Liver (tissue), 9 donors: ENCODE data around the gene CCDC182. TPM values are rescaled to one million over a fixed set of nuclear protein-coding genes. Genes with fewer than 3 reads are reported as not detected.
A peak's percentile ranks its signal among the peaks of the same experiment; 100 is the strongest.

Source experiments
- DNase-seq: peaks from one replicate; pipeline ENCODE4 v3.0.0-alpha.2; 2017; ENCODE audit warnings: low spot score
- H3K27ac ChIP-seq, 2 donors: one replicate each; pipeline ENCODE4 v1.7.0; 2013; ENCODE audit warnings: inconsistent platforms in 2 of 2, low read length in 2 of 2, control low read depth in 1 of 2, low read depth in 1 of 2, mild to moderate bottlenecking in 1 of 2
- H3K27me3 ChIP-seq, 4 donors: one replicate each; pipeline versions ENCODE4 v1.6.1 to v1.7.0; 2013; ENCODE audit warnings: low read length in 3 of 4, inconsistent platforms in 1 of 4, mild to moderate bottlenecking in 1 of 4, moderate library complexity in 1 of 4; ENCODE audit not compliant: control insufficient read depth in 4 of 4, insufficient read depth in 4 of 4
- H3K36me3 ChIP-seq, 4 donors: one replicate each; pipeline versions ENCODE4 v1.6.1 to v1.7.0; 2013; ENCODE audit warnings: low read length in 3 of 4, mild to moderate bottlenecking in 3 of 4, low read depth in 1 of 4, moderate library complexity in 1 of 4; ENCODE audit not compliant: control insufficient read depth in 4 of 4, insufficient read depth in 3 of 4
- H3K4me1 ChIP-seq, 4 donors: one replicate each; pipeline versions ENCODE4 v1.6.1 to v1.7.0; 2013; ENCODE audit warnings: low read length in 3 of 4, mild to moderate bottlenecking in 3 of 4, moderate library complexity in 1 of 4; ENCODE audit not compliant: control insufficient read depth in 4 of 4, insufficient read depth in 4 of 4
- H3K4me3 ChIP-seq, 3 donors: one replicate each; pipeline versions ENCODE4 v1.6.1 to v1.7.0; 2013; ENCODE audit warnings: low read length in 3 of 3, control low read depth in 1 of 3, low read depth in 1 of 3, mild to moderate bottlenecking in 1 of 3
- H3K9ac ChIP-seq, 2 donors: one replicate each; pipeline ENCODE4 v1.7.0; 2013; ENCODE audit warnings: low read length in 2 of 2, mild to moderate bottlenecking in 2 of 2, moderate library complexity in 2 of 2, control low read depth in 1 of 2, low read depth in 1 of 2
- H3K9me3 ChIP-seq, 4 donors: one replicate each; pipeline versions ENCODE4 v1.6.1 to v1.7.0; 2013; ENCODE audit warnings: low read length in 3 of 4; ENCODE audit not compliant: control insufficient read depth in 4 of 4
- EGR1 ChIP-seq, 2 donors: IDR thresholded peaks; 2 replicates each; pipeline ENCODE4 v1.6.1; 2016 to 2018; ENCODE audit warnings: antibody characterized with exemption in 2 of 2, low read depth in 2 of 2
- HNF4G ChIP-seq: IDR thresholded peaks from 2 replicates; pipeline ENCODE4 v1.6.1; 2016; ENCODE audit warnings: antibody characterized with exemption
- JUND ChIP-seq, 2 donors: IDR thresholded peaks; 2 replicates each; pipeline ENCODE4 v1.6.1; 2016; ENCODE audit warnings: antibody characterized with exemption in 2 of 2
- NR2F2 ChIP-seq: IDR thresholded peaks from 2 replicates; pipeline ENCODE4 v1.6.1; 2016; ENCODE audit warnings: antibody characterized with exemption
- RAD21 ChIP-seq, 2 donors: IDR thresholded peaks; 2 replicates each; pipeline ENCODE4 v1.6.1; 2016; ENCODE audit warnings: antibody characterized with exemption in 2 of 2, mild to moderate bottlenecking in 2 of 2
- RXRA ChIP-seq, 2 donors: IDR thresholded peaks; 2 replicates each; pipeline ENCODE4 v1.6.1; 2017 to 2018; ENCODE audit warnings: antibody characterized with exemption in 2 of 2, mild to moderate bottlenecking in 1 of 2
- SP1 ChIP-seq: IDR thresholded peaks from 2 replicates; pipeline ENCODE4 v1.6.1; 2018; ENCODE audit warnings: antibody characterized with exemption, mild to moderate bottlenecking
- TAF1 ChIP-seq: conservative IDR thresholded peaks from 2 replicates; pipeline ENCODE4 v1.6.1; 2016; ENCODE audit warnings: antibody characterized with exemption, mild to moderate bottlenecking
- YY1 ChIP-seq: IDR thresholded peaks from 2 replicates; pipeline ENCODE4 v1.6.1; 2016; ENCODE audit warnings: antibody characterized with exemption, mild to moderate bottlenecking
- WGBS: extraction: QIAGEN DNeasy Blood & Tissue Kit; methylation state at CpG from one replicate; pipeline ENCODE4 v1.1.7; 2013; 5-methylcytosine and 5-hydroxymethylcytosine counted together
- polyA plus RNA-seq, 2 donors: library from polyadenylated mRNA; stranded (reverse) in 1 of 2; unstranded in 1 of 2; fragments of 200-250 nt in 1 of 2; fragments of >200 nt in 1 of 2; fragmentation: Nextera tagmentation in 1 of 2; extraction: Ambion mirVana in 1 of 2; gene quantifications; one replicate each; pipeline versions ENCODE4 v1.2.1 to v1.2.3, GENCODE V29; 2013 to 2015
- total RNA-seq, 2 donors: library from RNA; depleted of rRNA; stranded (reverse); fragments of >200 nt; gene quantifications; one replicate each; pipeline ENCODE4 v1.2.3, GENCODE V29; 2014
- TF ChIP-seq, protein P1 (sequence below): IDR thresholded peaks from 2 replicates; pipeline ENCODE4 v1.6.1; 2016; ENCODE audit warnings: antibody characterized with exemption
- TF ChIP-seq, protein P2 (sequence below): fragments of 150-350 bp; IDR thresholded peaks from 2 replicates; pipeline ENCODE4 v1.5.1; 2017; ENCODE audit warnings: improper control_type of control experiment, low read depth, low read length; ENCODE audit not compliant: missing input control
- TF ChIP-seq, protein P3 (sequence below): IDR thresholded peaks from 2 replicates; pipeline ENCODE4 v1.6.1; 2016; ENCODE audit warnings: antibody characterized with exemption
- TF ChIP-seq, protein P4 (sequence below): IDR thresholded peaks from 2 replicates; pipeline ENCODE4 v1.6.1; 2016; ENCODE audit warnings: antibody characterized with exemption, mild to moderate bottlenecking
- TF ChIP-seq, protein P5 (sequence below): IDR thresholded peaks from 2 replicates; pipeline ENCODE4 v1.6.1; 2016; ENCODE audit warnings: antibody characterized with exemption
- donor health status: healthy.
- donor health status: healthy.
- donor health status: healthy.
- donor health status: healthy.
- donor health status: healthy.

The CCDC182 gene
- total and polyA plus RNA-seq, 4 donors: not detected

DNA sequence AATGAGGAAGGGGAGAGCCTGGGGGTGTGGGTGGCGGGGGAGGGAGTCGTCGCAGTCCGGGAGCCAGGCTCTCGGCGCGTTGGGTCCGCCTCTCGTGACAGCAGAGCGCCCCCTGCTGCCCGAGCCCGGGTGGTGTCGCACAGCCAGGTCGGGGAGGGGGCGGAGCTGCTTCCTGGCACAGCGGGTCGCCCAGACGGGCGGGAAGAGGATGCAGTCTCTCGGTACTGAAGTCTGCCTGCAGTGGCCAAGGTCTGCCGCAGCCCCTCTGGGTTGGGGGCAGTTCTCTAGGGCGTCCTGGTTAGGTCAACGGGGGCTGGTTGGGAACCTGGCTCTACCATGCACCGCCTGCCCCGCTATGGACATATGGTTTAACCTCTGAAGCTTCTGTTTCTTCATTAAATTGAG lies 38.2 kb upstream of the CCDC182 start:
- TF ChIP-seq RAD21 (IDR thresholded peaks at IDR 0.05) (peak; percentile 42 to 72), EGR1 (IDR thresholded peaks at IDR 0.05; ENCODE audit: low read depth in 2 of 2) (no peak), RXRA (IDR thresholded peaks at IDR 0.05) (no peak), YY1 (no peak), TAF1 (no peak), SP1 (no peak), JUND (IDR thresholded peaks at IDR 0.05) (no peak)
- TF ChIP-seq, protein P1, sequence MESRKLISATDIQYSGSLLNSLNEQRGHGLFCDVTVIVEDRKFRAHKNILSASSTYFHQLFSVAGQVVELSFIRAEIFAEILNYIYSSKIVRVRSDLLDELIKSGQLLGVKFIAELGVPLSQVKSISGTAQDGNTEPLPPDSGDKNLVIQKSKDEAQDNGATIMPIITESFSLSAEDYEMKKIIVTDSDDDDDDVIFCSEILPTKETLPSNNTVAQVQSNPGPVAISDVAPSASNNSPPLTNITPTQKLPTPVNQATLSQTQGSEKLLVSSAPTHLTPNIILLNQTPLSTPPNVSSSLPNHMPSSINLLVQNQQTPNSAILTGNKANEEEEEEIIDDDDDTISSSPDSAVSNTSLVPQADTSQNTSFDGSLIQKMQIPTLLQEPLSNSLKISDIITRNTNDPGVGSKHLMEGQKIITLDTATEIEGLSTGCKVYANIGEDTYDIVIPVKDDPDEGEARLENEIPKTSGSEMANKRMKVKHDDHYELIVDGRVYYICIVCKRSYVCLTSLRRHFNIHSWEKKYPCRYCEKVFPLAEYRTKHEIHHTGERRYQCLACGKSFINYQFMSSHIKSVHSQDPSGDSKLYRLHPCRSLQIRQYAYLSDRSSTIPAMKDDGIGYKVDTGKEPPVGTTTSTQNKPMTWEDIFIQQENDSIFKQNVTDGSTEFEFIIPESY: no peak
- TF ChIP-seq, protein P2, sequence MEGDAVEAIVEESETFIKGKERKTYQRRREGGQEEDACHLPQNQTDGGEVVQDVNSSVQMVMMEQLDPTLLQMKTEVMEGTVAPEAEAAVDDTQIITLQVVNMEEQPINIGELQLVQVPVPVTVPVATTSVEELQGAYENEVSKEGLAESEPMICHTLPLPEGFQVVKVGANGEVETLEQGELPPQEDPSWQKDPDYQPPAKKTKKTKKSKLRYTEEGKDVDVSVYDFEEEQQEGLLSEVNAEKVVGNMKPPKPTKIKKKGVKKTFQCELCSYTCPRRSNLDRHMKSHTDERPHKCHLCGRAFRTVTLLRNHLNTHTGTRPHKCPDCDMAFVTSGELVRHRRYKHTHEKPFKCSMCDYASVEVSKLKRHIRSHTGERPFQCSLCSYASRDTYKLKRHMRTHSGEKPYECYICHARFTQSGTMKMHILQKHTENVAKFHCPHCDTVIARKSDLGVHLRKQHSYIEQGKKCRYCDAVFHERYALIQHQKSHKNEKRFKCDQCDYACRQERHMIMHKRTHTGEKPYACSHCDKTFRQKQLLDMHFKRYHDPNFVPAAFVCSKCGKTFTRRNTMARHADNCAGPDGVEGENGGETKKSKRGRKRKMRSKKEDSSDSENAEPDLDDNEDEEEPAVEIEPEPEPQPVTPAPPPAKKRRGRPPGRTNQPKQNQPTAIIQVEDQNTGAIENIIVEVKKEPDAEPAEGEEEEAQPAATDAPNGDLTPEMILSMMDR: peak; percentile 57
- TF ChIP-seq, protein P3, sequence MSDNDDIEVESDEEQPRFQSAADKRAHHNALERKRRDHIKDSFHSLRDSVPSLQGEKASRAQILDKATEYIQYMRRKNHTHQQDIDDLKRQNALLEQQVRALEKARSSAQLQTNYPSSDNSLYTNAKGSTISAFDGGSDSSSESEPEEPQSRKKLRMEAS: no peak
- TF ChIP-seq, protein P4, sequence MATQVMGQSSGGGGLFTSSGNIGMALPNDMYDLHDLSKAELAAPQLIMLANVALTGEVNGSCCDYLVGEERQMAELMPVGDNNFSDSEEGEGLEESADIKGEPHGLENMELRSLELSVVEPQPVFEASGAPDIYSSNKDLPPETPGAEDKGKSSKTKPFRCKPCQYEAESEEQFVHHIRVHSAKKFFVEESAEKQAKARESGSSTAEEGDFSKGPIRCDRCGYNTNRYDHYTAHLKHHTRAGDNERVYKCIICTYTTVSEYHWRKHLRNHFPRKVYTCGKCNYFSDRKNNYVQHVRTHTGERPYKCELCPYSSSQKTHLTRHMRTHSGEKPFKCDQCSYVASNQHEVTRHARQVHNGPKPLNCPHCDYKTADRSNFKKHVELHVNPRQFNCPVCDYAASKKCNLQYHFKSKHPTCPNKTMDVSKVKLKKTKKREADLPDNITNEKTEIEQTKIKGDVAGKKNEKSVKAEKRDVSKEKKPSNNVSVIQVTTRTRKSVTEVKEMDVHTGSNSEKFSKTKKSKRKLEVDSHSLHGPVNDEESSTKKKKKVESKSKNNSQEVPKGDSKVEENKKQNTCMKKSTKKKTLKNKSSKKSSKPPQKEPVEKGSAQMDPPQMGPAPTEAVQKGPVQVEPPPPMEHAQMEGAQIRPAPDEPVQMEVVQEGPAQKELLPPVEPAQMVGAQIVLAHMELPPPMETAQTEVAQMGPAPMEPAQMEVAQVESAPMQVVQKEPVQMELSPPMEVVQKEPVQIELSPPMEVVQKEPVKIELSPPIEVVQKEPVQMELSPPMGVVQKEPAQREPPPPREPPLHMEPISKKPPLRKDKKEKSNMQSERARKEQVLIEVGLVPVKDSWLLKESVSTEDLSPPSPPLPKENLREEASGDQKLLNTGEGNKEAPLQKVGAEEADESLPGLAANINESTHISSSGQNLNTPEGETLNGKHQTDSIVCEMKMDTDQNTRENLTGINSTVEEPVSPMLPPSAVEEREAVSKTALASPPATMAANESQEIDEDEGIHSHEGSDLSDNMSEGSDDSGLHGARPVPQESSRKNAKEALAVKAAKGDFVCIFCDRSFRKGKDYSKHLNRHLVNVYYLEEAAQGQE: no peak
- TF ChIP-seq, protein P5, sequence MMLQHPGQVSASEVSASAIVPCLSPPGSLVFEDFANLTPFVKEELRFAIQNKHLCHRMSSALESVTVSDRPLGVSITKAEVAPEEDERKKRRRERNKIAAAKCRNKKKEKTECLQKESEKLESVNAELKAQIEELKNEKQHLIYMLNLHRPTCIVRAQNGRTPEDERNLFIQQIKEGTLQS: no peak
- Histone ChIP-seq H3K27me3 (peaks cover 0 to 7% (median 4%) of the 10 kb centered on the region in 4 donors), H3K9ac (no peak overlapping the region), H3K4me1 (peaks cover 0 to 7% (median 5%) of the 10 kb centered on the region in 4 donors), H3K9me3 (no peaks in the 10 kb centered on the region), H3K36me3 (no peaks in the 10 kb centered on the region), H3K27ac (no peak overlapping the region), H3K4me3 (no peak overlapping the region)
- WGBS: 6% methylated on average over 25 of the region's 25 CpGs
- DNase-seq: peak; percentile 81

DNA sequence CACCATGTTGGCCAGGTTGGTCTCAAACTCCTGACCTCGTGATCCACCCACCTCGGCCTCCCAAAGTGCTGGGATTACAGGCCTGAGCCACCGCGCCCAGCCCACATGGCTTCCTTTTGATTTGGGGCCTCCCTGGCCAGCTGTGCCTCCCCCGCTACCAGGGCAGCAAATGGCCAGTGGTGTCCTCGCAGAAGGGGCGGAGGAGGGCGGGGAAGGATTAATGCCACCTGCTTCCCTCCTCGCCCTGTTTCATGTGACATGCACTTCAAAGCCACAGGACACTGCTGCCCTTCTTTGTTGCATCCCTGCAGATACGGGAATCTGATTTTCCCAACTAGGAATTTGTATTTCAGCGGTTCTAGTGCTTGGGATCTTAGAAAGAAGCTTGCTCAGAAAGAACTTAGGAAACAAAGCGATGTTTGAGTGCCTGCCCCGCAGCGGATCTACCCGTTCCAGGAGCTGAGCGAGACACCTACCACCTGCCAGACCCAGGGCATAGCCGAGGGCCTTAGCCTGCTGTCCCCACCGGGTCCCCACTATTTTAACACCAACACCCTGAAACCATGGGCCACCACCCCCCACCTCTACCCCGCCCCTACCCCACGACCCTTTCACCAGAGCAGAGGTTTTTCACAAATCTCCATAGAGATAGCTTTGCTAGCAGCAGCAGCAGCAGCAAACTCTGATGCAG lies 37.7 kb upstream of the CCDC182 start:
- H3K9ac ChIP-seq: no peak overlapping the region
- H3K4me3 ChIP-seq: no peak overlapping the region
- TF ChIP-seq EGR1 (IDR thresholded peaks at IDR 0.05; ENCODE audit: low read depth in 2 of 2) (no peak), JUND (IDR thresholded peaks at IDR 0.05) (no peak), NR2F2 (no peak), SP1 (no peak), HNF4G (no peak)
- TF ChIP-seq, protein P1: no peak
- DNase-seq: no peak
- H3K27me3 ChIP-seq: peaks cover 0 to 7% (median 3%) of the 10 kb centered on the region in 4 donors
- no peaks in the 10 kb centered on the region for H3K9me3 ChIP-seq
- H3K4me1 ChIP-seq: peaks cover 0 to 7% (median 5%) of the 10 kb centered on the region in 4 donors
- 53% methylated on average over 20 of the region's 20 CpGs for WGBS
- H3K27ac ChIP-seq: no peak overlapping the region
- H3K36me3 ChIP-seq: no peaks in the 10 kb centered on the region
